ENCODE results near the gene KDELR1. TPM values are rescaled to one million over a fixed set of nuclear protein-coding genes. Genes with fewer than 3 reads are reported as not detected.

KDELR1 gene
- total and polyA plus RNA-seq, 2 donors (not counting 3 experiments of a cell fraction or from before 2014, with no cell fraction given), result 199 to 224 TPM

DNA sequence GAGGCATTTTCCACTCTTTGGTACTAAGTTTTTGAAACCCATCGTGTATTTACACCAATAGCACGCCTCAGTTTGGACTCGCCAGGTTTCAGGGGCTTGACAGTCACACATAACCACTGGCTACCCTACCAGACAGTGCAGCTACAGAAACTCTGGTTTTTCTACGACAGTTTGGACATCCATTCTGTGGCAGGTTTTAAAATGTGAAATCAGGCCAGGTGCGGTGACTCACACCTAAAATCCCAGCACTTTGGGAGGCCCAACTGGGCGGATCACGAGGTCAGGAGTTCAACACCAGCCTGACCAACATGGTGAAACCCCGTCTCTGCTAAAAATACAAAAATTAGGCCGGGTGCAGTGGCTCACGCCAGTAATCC, 13.2 kb downstream of the KDELR1 start:
- Histone ChIP-seq H3K4me3 (replicated peaks in 1 of 3; ENCODE audit: insufficient read depth in 1 of 3, low read depth in 1 of 3, low read length in 3 of 3) (no peak overlapping the region), H3K9me1 (replicated peaks; ENCODE audit: control insufficient read depth, extremely low read depth, insufficient read depth, low read length) (no peaks in the 10 kb centered on the region), H3K79me2 (ENCODE audit: control insufficient read depth, insufficient read depth, low read length) (no peaks in the 10 kb centered on the region), H3K36me3 (ENCODE audit: control insufficient read depth in 2 of 2, extremely low read depth in 1 of 2, insufficient read depth in 2 of 2, low read length in 2 of 2) (peaks cover 5 to 6% of the 10 kb centered on the region in 2 experiments), H4K20me1 (replicated peaks; ENCODE audit: control insufficient read depth, extremely low read depth, insufficient read depth, low read length) (no peaks in the 10 kb centered on the region), H3K9me3 (replicated peaks; ENCODE audit: control insufficient read depth, insufficient read depth, low read length) (no peaks in the 10 kb centered on the region), H2AFZ (ENCODE audit: low read depth, low read length) (no peak overlapping the region), H3K27ac (ENCODE audit: insufficient read depth, low read depth, low read length) (no peak overlapping the region), H3K4me1 (ENCODE audit: control insufficient read depth, extremely low read depth, insufficient read depth, low read length) (no peaks in the 10 kb centered on the region), H3K9ac (replicated peaks; ENCODE audit: extremely low read depth, insufficient read depth, low read length) (no peak overlapping the region), H3K27me3 (ENCODE audit: control insufficient read depth in 2 of 2, insufficient read depth in 2 of 2, low read length in 2 of 2) (no peaks in the 10 kb centered on the region), H3K4me2 (ENCODE audit: insufficient read depth, low read length) (no peak overlapping the region)
- intact Hi-C loops (cut with micrococcal nuclease), result no loop called here
- FAIRE-seq (no peak), DNase-seq (ENCODE audit: low read depth, low spot score) (no peak)
- no TSS peak for BruUV-seq (replicated peaks)
- POLR2A ChIA-PET, result interaction anchor here (0.6 kb wide), 1 partner anchor 42 kb away, joined by 3 read pairs; no protein-coding TSS in a partner anchor
- dilution Hi-C loops (cut with MboI; ENCODE audit: extremely low pct_ligation_motif_present, low sequenced_read_pairs), result no loop called here
- CTCF ChIA-PET, result interaction anchor here (2.7 kb wide), 1 partner anchor 13 kb away, joined by 12 read pairs; the partner anchor contains the start of gene KDELR1
- TF ChIP-seq FOS (IDR thresholded peaks at IDR 0.05; ENCODE audit: borderline replicate concordance, insufficient read depth, low read length) (no peak), JUN (IDR thresholded peaks at IDR 0.05; ENCODE audit: borderline replicate concordance, insufficient read depth, insufficient read length, low read depth) (no peak), POLR2AphosphoS5 (IDR thresholded peaks at IDR 0.05; ENCODE audit: insufficient read depth, low read depth, low read length) (no peak), CTCF (IDR thresholded peaks at IDR 0.05; ENCODE audit: extremely low read depth in 1 of 2, insufficient read depth in 1 of 2, low read depth in 1 of 2, low read length in 2 of 2) (no peak), POLR2A (IDR thresholded peaks at IDR 0.05; ENCODE audit: low read depth, low read length) (no peak), MAX (IDR thresholded peaks at IDR 0.05; ENCODE audit: insufficient read depth, insufficient read length) (no peak), EZH2 (IDR thresholded peaks at IDR 0.05; ENCODE audit: borderline replicate concordance, low read depth, low read length, severe bottlenecking) (no peak), GATA2 (IDR thresholded peaks at IDR 0.05; ENCODE audit: insufficient read depth, insufficient read length, low read depth, low read length) (no peak), MYC (IDR thresholded peaks at IDR 0.05; ENCODE audit: low read depth, low read length) (no peak)
